GM19455 (cell line): Measurements from ENCODE around the gene ARHGAP8.

ENCODE experiments used
- ATAC-seq: cut with Tn5 transposase; IDR thresholded peaks from one replicate; pipeline ENCODE4 v1.9.1; 2021; ENCODE audit not compliant: unreplicated experiment

ARHGAP8 gene

DNA sequence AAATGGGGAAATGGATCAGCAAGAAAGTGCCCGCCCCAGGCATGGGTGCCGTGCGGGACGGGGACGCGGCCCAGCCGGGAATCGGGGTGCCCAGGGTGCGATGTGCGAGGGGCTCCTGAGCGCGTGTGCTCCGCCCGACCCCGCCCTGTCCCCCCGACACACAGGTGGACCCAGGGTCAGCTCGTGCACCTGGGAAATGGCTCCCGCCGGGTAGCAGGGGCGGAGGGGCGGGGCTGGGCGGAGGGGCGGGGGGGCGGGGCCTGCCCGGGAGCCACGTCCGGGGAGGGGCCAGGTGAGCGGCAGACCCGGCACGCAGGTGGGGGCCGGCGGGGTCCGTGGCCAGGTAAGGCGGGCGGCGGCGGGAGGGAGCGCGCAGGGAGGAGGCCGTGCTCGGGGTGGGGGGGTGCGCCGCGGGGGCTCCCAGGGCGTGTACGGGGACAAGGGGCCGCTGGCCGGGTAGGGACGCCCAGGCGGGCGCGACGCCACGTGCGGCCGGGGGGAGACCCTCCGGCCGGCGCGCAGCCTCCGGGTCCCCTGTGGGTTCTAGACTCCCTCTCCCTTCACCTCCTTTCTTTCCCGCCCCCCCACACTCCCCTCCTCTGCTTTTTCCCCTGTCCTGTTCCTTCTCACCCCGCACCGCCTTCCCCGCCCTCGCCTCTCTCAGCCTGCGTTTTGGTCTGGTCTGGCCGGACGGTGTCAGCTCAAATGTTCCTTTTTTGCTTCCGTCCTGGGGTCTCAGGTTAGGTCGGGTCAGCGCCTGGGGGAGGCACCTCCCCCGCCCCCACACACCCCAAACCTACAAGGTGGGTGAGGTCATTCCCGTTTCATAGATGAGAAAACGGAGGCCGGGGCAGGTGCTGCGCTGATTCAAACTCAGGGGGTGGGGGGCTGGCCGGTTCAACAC, at the start of gene ARHGAP8:
Gene ARHGAP8, plus strand, starts transcription at position 291 of the 904 bp plus-strand sequence. CDS start 33,953 bp downstream, outside the sequence.
- no peak for ATAC-seq

DNA sequence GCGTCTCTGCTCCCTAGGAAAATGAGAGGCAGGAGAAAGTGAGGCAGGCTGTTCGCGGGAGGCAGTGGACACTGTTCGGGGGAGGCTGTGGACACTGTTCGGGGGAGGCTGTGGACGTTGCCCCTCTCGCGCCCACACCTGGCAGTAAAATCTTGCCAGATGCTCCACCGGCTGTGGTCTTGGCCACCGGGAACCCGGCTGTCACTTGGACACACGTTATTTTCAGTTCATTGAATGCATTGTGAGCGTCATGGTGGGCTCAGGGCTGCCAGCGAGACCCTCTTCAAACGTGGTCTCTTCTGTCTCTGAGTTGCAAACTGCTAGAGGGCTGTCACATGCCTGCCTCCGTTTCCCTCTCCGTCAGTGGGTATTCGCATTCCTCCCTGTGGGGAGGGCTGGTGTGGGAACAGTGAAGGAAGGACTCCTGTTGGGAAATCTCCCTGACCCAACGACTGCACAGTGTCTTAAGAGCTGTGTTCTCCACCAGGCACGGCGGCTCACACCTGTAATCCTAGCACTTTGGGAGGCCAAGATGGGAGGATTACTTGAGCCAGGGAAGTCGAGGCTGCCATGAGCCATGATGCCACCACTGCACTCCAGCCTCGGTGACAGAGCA, 49.0 kb upstream of the ARHGAP8 start:
- no peak for ATAC-seq

DNA sequence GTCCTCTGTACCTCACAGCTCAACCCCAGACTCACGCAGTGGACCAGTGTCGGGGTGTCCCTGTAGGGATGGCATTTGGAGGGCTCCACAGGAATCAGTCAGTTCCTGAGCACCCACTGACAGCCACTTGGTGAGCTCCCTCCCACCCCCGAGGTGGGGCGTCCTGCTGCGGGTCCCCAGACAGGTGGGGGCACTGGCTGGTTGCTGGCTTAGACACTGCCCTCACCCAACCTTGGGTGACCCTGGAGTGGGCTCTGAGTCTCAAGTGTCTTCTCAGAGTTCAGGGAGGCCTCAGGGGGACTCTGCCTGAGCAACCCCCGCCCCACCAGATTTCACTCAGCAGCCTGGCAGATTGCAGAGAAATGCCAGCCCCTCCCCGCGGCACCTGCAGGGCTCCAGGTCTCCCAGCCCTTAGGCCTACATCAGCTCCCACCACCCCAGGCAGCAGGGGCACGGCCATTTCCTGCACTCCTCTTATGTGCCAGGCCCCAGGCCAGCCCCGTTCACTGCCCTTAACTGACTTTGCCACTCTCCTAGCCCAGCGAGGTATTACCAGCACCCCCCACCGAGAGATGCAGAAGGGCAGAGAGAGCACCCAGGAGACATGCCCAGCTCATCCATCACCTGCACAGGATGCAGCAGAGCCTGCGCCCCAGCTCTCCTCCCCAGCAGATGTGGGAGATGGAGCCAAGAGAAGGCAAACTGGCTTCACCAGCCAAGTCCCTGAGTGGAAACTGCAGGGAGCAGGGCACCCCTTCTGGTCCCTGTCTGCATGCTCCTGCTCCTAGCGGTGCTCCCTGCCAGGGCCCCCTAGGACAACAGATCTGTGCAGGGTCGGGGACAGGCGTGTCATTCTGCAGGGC, 48.0 kb upstream of the ARHGAP8 start:
- no peak for ATAC-seq

DNA sequence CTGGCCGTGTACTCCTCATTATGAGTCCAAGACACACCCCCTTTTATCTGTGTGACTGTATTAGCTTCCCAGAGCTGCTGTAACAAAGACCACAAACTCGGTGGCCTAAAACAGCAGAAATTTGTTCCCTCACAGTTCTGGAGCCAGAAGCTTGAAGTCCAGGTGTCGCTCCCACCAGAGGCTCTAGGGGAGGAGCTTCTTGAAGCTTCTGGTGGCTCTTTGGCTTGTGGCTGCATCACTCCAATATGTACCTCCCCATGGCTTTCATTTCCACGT, 47.4 kb upstream of the ARHGAP8 start:
- ATAC-seq = no peak

DNA sequence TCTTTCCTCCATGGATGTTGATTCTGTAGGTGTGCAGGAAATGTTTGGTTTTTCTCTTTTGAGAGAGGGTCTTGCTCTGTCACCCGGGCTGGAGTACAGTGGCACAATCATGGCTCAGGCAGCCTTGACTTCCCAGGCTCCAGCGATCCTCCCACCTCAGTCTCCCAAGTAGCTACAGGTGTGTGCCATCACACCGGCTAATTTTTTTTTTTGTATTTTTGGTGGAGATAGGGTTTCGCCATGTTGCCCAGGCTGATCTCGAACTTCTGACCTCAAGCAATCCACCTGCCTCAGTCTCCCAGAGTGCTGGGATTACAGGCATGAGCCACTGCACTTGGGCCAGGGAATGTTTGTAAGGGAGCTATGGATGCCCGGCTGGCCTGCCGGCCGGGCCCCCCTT, 45.9 kb upstream of the ARHGAP8 start:
- ATAC-seq = no peak

DNA sequence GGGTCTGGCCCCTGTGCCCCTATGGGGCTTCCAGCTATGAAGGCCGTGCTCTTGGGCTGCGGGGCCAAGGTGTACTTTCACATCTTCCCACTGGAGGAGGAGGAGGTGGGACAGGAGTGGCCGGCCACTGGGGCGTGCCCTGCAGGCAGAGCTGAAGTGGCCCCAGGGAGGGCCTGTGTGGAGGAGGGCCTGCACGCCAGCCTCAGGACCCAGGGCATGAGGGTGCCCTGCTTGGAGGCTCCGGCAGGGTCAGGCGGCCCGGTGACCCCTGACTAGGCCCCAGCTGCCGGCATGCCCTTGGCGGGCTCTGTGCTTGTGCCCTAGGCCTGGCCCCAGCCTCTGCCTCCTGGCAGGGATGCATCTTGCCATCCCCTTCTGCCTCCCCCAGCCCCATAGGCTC, 45.2 kb upstream of the ARHGAP8 start:
- ATAC-seq = no peak

DNA sequence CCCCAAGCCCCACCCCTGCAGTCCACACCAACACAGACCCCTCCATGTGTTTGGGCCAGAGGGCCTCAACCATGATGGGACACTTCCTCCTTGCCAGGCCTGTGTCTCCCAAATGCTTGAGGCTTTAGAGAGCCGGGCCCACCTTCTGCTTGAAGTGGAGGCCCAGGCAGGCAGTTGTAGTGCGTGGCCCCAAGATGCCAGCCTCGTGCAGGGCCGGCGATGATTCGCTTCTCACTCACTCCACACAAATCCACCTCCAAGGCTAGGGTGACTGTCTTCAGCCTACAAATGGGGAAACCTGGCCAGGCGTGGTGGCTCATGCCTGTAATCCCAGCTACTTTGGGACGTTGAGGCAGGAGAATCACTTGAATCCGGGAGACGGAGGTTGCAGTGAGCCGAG, 44.6 kb upstream of the ARHGAP8 start:
- ATAC-seq = no peak

DNA sequence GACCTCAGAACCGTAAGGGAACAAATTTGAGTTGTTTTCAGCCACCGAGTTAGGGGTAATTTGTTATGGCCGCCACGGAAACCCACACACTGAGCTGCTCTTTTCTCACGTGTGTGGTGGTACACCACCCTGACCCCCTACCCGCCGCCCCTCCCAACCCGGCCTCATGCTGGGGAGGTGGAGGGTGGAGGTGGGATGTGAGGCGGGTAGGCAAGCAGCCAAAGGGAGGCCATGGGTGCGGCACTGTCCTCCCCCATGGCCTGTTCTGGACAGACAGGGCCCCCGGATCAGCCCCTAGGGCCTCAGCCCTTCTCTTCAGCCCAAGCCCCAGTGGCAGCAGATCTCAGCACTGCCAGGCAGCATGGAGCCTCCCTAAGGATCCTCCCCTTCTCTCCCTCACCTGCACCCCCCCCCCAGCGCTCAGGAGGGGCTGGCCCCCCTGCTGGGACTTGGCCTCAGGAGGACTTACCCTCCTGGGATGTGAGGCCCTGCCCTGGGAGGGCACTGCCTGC, 42.4 kb upstream of the ARHGAP8 start:
- ATAC-seq = no peak

DNA sequence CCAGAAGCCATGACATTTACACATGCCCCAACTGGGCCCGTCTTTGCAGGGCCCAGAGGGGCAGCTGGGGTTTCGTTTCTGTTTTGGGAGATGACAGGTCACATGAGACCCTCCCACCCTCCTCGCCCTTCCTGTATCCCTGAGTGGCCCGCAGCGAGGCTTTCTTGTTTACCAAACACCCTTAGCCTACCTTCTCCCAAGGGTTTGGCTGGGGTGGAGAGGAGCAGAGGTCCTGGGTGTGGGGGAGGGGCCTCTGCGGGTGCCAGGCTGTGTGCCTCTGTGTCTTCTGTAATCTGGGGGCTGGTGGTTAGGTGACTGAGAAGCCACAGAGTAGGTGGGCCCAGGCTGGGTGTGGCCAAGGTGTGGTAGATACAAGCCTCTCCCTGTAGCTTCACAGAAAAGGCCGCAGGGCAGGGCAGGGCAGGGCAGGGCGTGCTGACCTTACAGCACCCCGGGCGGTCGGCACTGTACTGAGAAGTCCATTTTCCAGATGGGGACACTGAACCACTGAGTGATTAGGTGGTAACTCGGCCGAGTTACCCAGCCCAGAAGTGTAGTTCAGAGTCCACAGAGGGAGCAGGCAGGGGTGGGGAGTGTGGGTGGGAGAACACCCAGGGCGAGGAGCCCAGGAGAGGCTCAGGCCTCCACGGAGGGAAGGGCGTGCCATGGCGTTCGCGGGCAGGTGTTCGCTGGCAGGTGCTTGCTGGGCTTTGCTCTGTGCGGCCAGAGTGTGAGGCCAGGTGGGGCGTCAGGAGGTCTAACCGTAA, 41.7 kb upstream of the ARHGAP8 start:
- no peak for ATAC-seq

DNA sequence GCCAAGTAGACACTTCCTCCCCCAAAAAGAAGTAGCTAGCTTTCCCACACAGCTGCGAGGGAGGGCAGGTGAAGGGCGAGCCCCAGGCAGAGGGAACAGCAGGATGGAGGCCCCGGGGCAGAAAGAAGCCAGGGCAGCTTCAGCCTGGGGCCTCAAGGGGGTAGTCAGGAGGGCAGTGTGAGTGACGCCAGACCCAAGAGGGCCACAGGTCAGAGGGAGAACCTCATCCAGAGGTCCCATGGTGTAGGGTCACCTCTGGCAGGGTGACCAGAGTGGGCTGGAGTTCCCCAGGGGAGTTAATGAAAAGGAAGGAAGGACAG, 41.2 kb upstream of the ARHGAP8 start:
- no peak for ATAC-seq

DNA sequence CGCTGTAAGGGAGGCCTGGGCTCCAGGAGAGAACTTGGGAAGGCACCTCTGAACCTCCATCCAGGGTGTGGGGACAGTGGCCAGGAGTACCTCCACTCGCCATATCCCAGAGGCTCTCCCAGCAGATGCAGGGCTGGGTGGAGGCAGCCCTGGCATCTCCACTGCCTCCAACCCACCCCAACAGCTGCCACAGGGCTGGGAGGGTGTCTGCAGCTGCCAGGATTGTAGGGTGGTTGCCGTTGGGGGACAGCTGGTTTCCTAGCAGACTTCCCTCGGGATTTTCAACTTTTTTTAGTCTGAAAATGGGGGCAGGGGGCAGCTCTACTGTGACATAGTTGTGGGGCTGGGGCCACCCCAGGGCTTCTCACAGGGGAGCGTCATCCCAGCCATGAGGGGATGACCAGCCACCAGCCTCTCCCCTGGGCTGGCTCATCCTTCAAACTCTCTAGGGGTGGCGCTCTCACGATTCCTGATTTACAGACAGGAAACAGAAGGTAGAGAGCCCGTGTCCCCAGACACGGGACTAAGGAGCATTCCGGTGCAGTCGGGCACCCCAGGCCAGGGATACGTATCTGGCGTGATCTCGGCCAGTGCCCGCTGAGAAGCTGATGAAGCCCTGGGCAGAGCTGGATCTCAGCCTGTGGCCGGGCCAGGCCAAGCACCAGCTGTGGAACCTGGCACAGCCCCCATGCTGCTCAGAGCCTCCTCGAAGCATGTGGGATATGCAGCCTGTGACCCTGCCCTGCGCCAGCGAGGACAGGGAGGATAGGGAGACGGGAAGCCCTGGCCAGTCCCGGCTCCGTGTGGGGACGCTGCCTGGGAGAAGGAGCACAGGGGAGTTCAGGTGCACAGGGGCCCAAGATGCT, 40.5 kb upstream of the ARHGAP8 start:
- no peak for ATAC-seq

DNA sequence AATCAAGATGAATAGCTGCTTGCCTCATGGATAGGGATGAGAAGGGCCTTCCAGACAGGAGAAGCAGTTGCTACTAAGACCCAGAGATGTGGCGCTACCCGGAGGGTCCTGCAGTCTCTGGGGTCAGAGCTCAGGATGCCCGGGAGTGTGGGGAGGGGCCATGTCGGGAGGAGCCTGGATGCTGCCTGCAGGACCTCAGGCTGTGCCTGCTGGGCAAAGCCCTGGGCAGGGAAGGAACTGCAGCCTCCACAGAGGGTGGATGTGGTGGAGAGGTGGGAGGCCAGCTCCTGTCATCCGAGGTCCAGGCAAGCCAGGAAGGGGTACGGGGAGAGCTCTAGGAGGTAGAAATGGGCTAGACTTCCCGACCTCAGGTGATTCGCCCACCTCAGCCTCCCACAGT, 39.4 kb upstream of the ARHGAP8 start:
- ATAC-seq = no peak

DNA sequence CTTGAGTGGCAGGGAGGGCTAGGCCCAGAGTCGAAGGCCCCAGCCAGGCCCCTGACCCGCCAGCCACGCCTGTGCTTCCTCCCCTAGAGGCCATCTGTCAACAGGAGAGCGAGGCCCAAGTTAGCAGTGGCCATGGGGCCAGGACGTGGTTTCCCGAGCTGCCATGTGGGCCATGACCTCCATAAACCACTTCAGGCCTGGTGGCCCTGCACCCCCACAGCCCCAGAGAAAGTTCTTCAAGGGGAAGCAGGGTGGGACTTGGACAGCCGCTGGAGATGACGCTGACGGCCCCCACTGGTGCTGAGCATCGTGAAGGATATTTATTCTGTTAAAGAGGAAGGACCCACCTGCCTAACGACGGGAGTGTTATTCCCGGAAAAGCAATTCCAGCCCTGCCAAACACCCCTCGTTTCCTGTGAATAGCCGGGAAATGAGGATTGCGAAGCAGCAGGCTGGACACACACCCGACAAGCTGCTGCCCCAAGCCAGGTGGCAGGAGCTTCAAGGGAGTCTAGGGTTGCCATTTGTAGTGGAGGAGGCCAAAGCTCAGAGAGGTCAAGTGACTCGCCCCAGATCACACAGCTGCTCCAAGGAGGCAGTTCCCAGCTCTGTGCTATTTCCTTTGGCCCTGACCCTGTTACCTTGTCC, 37.5 kb upstream of the ARHGAP8 start:
- no peak for ATAC-seq

DNA sequence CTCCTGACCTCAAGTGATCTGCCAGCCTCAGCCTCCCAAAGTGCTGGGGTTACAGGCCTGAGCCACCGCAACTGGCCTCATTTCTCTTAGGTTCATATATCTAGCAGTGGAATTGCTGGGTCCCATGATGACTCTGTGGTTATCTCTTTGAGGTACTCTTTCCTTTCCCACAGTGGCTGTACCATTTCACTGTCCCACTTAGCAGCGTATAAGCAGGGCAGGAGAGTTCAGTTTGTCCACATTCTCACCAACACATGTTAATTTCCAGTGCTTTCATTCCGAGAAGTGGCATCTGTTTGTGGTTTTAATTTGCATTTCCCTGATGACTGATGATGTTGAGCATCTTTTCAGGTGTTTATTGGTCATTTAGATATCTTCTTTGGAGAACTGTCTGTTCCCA, 34.0 kb upstream of the ARHGAP8 start:
- ATAC-seq = no peak

DNA sequence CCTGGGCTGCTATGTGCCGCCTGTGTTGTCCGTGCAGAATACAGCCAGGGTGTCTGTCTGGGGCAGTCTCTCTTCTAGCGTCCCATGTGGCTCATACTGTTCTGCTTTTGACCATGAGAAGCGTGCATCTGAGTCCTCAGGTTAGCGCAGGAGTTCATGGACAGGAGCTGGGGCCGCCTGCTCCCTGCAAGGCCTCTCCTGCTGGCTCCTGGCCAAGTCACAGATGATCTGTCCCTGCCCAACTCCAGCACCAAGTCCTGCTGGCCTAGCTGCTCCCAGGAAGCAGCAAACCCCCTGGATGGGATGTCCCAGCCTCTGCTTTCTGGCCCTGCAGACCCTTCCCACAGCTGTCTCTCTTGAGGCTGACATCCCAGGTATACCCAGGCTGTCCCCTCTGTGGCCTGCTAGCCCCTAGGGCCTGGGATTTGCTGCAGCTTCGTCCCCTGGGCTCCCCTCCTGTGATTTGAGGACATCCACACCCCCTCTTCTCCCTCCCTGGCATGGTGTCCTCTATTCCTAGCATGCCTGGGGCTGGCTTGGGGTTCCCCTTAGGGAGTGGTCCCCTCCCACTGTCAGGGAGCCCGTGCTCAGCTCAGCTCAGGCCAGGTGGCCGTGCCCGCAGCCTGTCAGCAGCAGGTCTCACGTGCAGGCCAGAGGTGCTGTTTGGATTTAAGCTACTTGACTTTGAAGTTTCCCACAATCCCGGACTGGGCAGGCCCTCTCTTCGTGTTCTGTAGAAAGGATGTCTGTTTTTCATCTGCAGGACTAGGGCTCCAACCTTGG, 32.6 kb upstream of the ARHGAP8 start:
- no peak for ATAC-seq

DNA sequence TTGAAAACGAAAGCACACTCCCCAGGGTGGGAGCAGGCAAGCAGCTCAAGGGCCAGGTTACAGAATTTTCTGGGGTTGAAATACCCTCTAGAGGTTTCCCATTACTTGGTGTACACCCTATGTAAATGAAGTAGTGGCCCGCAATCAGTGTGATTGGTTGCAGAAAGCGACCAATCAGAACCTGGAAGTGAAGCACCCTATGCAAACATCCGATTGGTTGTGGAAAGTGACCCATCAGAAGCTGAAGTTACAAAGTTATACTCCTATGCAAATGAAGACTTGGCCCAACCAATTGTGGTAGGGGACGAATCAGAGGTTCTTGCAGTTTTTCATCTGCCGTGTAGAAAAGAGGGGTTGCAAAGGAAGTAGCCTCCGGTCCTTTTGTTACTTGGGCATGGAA, 31.2 kb upstream of the ARHGAP8 start:
- ATAC-seq = no peak

DNA sequence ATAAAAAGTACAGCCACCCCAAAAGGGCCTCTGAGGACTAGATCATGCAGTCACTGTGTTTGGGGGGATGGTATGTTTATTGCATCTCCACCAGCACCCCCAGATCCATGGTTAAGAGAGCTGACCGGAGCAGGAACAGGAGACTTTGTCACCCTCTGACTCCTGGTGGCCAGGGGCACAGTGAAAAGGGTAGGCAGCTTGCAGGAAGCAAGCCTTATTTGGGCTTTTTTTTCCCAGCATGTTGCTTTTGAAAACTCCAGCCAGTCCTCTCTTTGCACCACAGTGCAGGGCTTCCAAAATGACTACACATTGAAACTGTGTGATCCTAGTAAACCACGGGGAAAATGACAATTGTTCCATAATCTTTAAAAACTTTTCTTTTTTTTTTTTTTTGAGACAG, 29.8 kb upstream of the ARHGAP8 start:
- no peak for ATAC-seq

DNA sequence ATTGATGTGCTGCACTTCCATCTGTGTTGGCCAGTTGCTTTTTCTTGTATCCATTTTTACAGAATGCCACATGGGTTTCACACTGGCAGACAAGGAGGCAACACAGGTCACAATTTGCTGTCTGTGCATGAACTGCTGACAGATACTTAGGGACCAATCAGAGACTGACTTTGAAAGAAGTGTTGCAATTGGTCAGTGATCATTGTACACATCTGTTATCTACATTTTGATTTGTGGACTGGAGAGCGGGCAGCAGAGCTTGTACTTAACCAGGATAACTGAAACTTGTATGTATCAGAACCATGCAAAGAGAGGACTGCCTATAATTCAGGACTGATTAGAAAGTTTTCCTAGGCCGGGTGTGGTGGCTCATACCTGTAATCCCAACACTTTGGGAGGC, 28.6 kb upstream of the ARHGAP8 start:
- no peak for ATAC-seq

DNA sequence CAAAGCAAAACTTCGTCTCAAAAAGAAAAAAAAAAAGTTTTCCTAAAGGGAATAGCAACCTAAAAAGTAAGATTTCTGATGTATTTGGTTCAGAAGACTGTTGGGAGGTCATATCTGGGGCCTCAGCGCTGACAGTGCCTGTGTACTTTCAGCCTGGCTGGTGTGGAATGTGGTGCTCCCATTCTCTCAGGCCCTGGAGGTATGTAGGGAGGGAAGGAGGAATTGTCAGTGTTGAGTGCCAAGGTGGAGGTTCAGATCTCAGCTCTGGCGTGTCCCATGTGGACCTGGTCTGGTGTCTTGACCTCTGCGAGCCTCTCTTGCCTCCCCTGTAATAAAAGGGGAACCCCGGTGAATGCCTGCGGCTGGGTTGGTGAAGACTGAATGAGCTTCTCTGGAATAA, 28.0 kb upstream of the ARHGAP8 start:
- ATAC-seq = no peak
